Suprapubic skin (tissue), 4 donors: ENCODE data around the gene GSDME. TPM values are rescaled to one million over a fixed set of nuclear protein-coding genes. Genes with fewer than 3 reads are reported as not detected.

Experiments
- DNase-seq, 2 donors: peaks; one replicate each; pipeline ENCODE4 v3.0.0-alpha.2; 2019; ENCODE audit warnings: low spot score in 2 of 2
- H3K27ac ChIP-seq: fragments of 200-600 bp; sonication (generic); one replicate; pipeline ENCODE4 v1.5.1; 2019
- H3K27me3 ChIP-seq: fragments of 200-600 bp; sonication (generic); one replicate; pipeline ENCODE4 v1.5.1; 2019
- H3K36me3 ChIP-seq: fragments of 200-600 bp; sonication (generic); one replicate; pipeline ENCODE4 v1.5.1; 2019
- H3K4me1 ChIP-seq: fragments of 200-600 bp; sonication (generic); one replicate; pipeline ENCODE4 v1.5.1; 2019
- H3K4me3 ChIP-seq: fragments of 200-600 bp; sonication (generic); one replicate; pipeline ENCODE4 v1.5.1; 2019; ENCODE audit warnings: mild to moderate bottlenecking
- H3K9me3 ChIP-seq: fragments of 200-600 bp; sonication (generic); one replicate; pipeline ENCODE4 v1.5.1; 2019
- CTCF ChIP-seq, 2 donors: fragments of 200-600 bp in 1 of 2; fragments of 450-650 bp in 1 of 2; sonication (generic) in 1 of 2; IDR thresholded peaks; one replicate each; pipeline ENCODE4 v1.5.1; 2016 to 2019; ENCODE audit warnings: antibody characterized with exemption in 2 of 2, mild to moderate bottlenecking in 1 of 2, moderate library complexity in 1 of 2
- EP300 ChIP-seq: sonication (generic); formaldehyde crosslinking; IDR thresholded peaks from one replicate; pipeline ENCODE4 v1.6.1; 2017; ENCODE audit warnings: antibody characterized with exemption
- POLR2A ChIP-seq, 2 donors: fragments of 450-650 bp; IDR thresholded peaks; one replicate each; pipeline ENCODE4 v1.6.1; 2017; ENCODE audit warnings: antibody characterized with exemption in 2 of 2, mild to moderate bottlenecking in 2 of 2, moderate library complexity in 2 of 2
- POLR2AphosphoS5 ChIP-seq, 3 donors: sonication (generic); formaldehyde crosslinking; IDR thresholded peaks; one replicate each; pipeline ENCODE4 v1.6.1; 2017; ENCODE audit warnings: antibody characterized with exemption in 3 of 3
- WGBS: methylation state at CpG from one replicate; pipeline ENCODE4 v1.1.5; 2018; 5-methylcytosine and 5-hydroxymethylcytosine counted together
- total RNA-seq, 4 donors: library from RNA; depleted of rRNA; stranded (reverse); fragments of >200 nt; gene quantifications; one replicate each; pipeline ENCODE4 v1.1.0, GENCODE V29; 2016

The GSDME gene
- total RNA-seq, 4 donors from 2014 or later: 1.4 to 7.2 (median 2.5) TPM

- peaks cover 4% of the 10 kb centered on the region for H3K4me1 ChIP-seq
- no peak overlapping the region for H3K27ac ChIP-seq
- 88% methylated on average over 5 of the region's 5 CpGs for WGBS
- H3K27me3 ChIP-seq: no peaks in the 10 kb centered on the region
- DNase-seq: no peak
- no peaks in the 10 kb centered on the region for H3K36me3 ChIP-seq
- no peak for TF ChIP-seq CTCF (IDR thresholded peaks at IDR 0.05)
- no peak for TF ChIP-seq EP300
- H3K4me3 ChIP-seq: no peak overlapping the region
- H3K9me3 ChIP-seq: no peaks in the 10 kb centered on the region
These were observed 27.0 kb upstream of the GSDME start for GRCh38 chr7:24784277-24784676.

GRCh38 chr7:24783698-24784097 is 26.4 kb upstream of the GSDME start:
- WGBS: 61% methylated on average over 2 of the region's 2 CpGs
- no peaks in the 10 kb centered on the region for H3K36me3 ChIP-seq
- no peak overlapping the region for H3K4me3 ChIP-seq
- no peaks in the 10 kb centered on the region for H3K9me3 ChIP-seq
- no peaks in the 10 kb centered on the region for H3K27me3 ChIP-seq
- H3K4me1 ChIP-seq: peaks cover 4% of the 10 kb centered on the region
- no peak overlapping the region for H3K27ac ChIP-seq
- TF ChIP-seq CTCF (IDR thresholded peaks at IDR 0.05): no peak
- TF ChIP-seq EP300: no peak
- no peak for TF ChIP-seq POLR2AphosphoS5 (IDR thresholded peaks at IDR 0.05)
- no peak for TF ChIP-seq POLR2A (IDR thresholded peaks at IDR 0.05)
- DNase-seq: no peak

- Histone ChIP-seq H3K36me3 (no peaks in the 10 kb centered on the region), H3K27me3 (no peaks in the 10 kb centered on the region), H3K4me3 (no peak overlapping the region), H3K27ac (no peak overlapping the region), H3K9me3 (no peaks in the 10 kb centered on the region), H3K4me1 (peaks cover 4% of the 10 kb centered on the region)
- DNase-seq: no peak
- whole genome bisulfite sequencing: 80% methylated on average over 4 of the region's 4 CpGs
- TF ChIP-seq EP300: no peak
- no peak for TF ChIP-seq POLR2AphosphoS5 (IDR thresholded peaks at IDR 0.05)
- TF ChIP-seq CTCF (IDR thresholded peaks at IDR 0.05): no peak
These were observed 23.8 kb upstream of the GSDME start for GRCh38 chr7:24781106-24781505.

- H3K9me3 ChIP-seq: no peaks in the 10 kb centered on the region
- H3K36me3 ChIP-seq: no peaks in the 10 kb centered on the region
- no peak overlapping the region for H3K27ac ChIP-seq
- 91% methylated on average over 2 of the region's 2 CpGs for WGBS
- TF ChIP-seq POLR2A (IDR thresholded peaks at IDR 0.05) (no peak), POLR2AphosphoS5 (IDR thresholded peaks at IDR 0.05) (no peak), EP300 (no peak), CTCF (IDR thresholded peaks at IDR 0.05) (no peak)
- H3K27me3 ChIP-seq: no peaks in the 10 kb centered on the region
- H3K4me3 ChIP-seq: no peak overlapping the region
- DNase-seq: no peak
- peaks cover 4% of the 10 kb centered on the region for H3K4me1 ChIP-seq
These were observed 22.0 kb upstream of the GSDME start for GRCh38 chr7:24779283-24779655.

GRCh38 chr7:24778543-24779282 is 21.4 kb upstream of the GSDME start:
- WGBS: 74% methylated on average over 9 of the region's 9 CpGs
- TF ChIP-seq POLR2AphosphoS5 (IDR thresholded peaks at IDR 0.05) (peak in 1 of 3 donors; percentile 11), POLR2A (IDR thresholded peaks at IDR 0.05) (no peak)
- H3K36me3 ChIP-seq: no peaks in the 10 kb centered on the region
- H3K9me3 ChIP-seq: no peaks in the 10 kb centered on the region
- peak in 1 of 2 donors; percentile 78 for DNase-seq
- H3K4me1 ChIP-seq: peaks cover 4% of the 10 kb centered on the region
- no peak overlapping the region for H3K4me3 ChIP-seq
- peak overlapping the region; percentile 24 for H3K27ac ChIP-seq
- no peaks in the 10 kb centered on the region for H3K27me3 ChIP-seq

- Histone ChIP-seq H3K27me3 (no peaks in the 10 kb centered on the region), H3K27ac (peak overlapping the region; percentile 24), H3K36me3 (no peaks in the 10 kb centered on the region), H3K4me3 (no peak overlapping the region), H3K4me1 (peaks cover 4% of the 10 kb centered on the region), H3K9me3 (no peaks in the 10 kb centered on the region)
- no peak for DNase-seq
- no peak for TF ChIP-seq POLR2A (IDR thresholded peaks at IDR 0.05)
- TF ChIP-seq POLR2AphosphoS5 (IDR thresholded peaks at IDR 0.05): no peak
- no peak for TF ChIP-seq CTCF (IDR thresholded peaks at IDR 0.05)
- TF ChIP-seq EP300: no peak
- WGBS: 71% methylated on average over 3 of the region's 3 CpGs
These were observed 20.5 kb upstream of the GSDME start for GRCh38 chr7:24777806-24778205.
